ENCODE measurements around the gene IL22RA2.

The IL22RA2 gene

DNA sequence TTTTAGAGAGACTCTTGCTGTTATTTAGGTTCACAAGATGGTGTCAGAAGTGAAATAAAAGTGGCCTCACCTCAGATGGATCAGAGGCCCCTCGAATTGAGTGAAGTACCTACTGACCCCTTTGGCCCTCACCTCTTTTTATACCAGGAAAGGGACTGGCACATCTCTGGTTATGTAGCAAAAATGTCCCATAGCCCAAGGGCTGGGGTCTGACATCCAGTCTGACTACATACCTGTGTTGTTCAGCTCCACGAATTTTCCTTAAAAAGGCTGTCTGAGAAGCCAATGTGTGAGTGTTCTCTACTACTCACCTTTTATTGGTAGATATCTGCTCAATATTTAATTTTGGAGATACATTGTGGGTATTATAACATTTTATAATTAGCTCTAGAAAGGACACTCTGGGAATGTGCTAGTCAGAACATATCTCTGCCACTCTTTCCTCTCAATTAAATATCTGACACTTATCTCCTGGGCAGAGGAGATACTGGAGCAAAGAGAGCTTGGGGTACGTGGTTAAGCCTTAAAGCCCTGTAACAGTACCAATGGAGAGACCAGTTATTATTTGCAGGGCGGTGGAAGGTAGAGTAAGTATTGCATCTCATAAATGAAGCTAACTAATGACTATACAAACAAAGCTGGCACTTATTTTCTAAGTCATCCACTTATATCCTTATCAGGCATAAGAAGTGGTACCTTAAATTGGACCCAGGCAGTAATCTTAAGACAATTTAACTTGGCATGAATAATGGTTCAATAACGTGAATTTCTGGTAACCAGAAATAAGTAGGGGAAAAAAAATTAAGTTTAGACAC, 20.0 kb upstream of the IL22RA2 start:
- DNase-seq = no peak

DNA sequence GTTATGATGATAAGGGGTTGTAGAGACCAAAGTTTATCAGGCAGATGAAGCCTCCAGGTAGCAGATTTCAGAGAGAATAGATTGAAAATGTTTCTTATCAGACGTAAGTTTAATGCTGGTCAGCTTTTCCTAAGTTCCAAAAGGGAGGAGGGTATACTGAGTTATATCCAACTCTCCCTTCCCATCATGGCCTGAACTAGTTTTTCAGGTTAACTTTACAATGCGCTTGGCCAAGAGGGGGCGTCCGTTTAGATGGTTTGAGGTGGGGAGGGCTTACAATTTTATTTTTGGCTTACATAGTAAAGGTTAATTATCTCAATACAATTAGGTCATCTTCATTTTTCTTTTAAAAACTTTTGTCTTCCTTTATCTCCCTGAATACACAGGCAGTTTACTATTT, 19.4 kb upstream of the IL22RA2 start:
- no peak for DNase-seq

DNA sequence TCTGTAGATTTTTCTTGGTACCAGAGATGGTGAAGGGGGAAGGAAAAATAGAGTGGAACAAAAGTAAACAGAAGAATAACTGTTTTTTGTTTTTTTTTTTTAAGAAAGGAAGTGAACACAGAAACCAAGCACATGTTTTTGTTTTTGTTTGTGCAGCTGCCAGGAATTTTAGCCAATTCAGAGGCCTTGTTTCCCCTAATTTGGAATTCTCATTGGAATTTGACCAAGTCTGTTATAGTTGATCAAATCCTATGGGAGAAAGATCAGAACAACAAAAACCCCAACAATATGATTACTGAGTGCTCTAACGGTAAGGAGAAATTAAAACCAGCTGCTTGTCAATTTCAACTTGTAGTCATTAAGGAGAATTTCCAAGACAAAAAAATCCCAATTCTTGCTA, 18.2 kb upstream of the IL22RA2 start:
- no peak for DNase-seq

DNA sequence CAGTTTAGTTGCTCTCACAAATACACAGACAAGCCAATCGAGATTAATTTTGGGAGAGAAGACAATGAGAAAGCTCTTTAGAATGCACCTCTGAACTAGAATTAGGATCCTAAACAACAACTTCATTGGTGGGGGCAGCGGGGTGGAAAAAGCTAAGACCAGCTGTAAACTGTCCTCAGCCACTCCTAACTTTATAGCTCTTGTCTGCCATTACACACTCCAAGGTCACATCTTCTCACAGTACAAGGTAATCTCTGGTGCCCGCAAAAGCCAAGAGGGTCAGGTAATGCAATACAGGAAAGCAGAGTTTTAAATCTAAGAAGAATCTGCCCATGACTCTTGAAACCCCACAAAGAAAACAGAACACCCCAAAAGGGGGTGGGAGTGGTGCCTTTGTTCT, 17.8 kb upstream of the IL22RA2 start:
- DNase-seq = no peak

DNA sequence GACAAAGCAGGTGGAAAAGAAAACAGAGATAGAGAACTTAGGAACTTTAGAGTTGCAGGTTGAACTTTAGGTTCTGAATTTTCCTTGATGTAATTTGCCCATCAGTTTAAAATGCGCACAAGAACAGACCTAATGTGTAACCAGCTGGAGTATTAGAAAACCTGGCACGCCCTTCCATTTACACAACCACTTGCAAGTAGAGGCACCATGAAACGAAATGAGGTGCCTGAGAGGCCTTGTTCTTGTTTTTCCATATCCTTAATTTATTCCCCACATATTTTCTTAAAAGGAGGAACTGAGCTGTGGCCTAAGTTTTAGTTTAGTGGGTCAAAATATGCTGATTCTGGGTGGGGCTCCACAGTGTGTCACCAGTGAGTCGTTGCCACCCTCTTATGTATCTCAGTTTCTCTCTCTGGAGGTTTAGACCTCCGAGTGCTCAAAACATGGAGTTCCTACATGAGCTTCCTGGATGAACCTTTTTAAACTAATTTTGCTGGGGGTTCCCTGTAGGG, 17.2 kb upstream of the IL22RA2 start:
- no peak for DNase-seq

DNA sequence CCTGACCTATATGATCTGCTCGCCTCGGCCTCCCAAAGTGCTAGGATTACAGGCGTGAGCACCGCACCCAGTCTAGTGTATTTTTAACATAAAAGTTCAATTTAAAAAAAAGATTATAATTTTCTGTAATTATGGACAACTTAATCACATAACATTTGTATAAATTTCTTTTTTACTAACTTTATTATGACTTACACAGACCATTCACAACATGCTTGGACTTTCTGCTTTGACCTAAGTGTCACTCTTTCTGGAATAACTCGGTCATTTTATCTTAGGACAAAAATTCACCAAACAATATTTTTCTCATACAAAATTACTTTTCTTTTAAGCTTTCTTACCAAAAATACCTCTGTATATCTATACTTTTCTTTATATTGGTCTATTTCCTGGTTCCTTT, 15.4 kb upstream of the IL22RA2 start:
- no peak for DNase-seq

DNA sequence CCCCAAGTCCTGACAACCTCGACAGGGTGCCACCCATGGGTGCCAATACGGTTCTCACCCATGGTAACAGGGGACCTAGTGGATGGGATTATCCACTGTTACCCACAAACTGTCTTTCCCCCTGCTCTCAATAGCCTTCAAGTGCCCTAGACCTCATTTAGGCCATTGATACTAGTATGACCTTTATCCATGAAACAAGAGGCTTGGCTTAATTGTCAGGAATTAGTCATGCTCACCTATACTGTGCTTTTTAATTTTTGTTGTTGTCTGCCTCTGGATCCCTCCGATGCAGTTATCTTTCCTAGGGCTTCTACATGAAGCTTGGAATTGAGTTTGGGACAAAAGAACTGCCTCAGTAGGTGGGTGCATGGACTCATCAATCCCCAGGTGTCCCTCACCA, 11.8 kb upstream of the IL22RA2 start:
- DNase-seq = no peak

DNA sequence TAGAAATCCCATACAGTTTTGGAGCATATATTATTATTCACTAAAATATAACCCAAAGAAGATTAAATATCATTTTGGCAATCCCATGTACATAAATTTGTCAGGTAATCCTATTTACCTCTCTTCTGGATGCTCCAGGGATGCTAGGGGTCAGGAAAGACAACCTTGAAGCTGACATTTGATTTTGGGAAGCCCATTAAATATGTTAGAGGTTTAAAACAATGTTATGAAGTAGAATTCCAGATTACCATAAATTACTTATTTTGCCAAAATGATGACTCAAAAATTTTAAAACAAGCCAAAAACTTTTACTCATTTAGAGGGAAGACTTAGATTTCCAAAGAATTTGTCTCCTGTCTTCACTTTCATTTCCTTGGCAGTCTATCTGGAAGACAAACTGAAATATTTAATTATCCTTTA, 9.2 kb upstream of the IL22RA2 start:
- DNase-seq = no peak

DNA sequence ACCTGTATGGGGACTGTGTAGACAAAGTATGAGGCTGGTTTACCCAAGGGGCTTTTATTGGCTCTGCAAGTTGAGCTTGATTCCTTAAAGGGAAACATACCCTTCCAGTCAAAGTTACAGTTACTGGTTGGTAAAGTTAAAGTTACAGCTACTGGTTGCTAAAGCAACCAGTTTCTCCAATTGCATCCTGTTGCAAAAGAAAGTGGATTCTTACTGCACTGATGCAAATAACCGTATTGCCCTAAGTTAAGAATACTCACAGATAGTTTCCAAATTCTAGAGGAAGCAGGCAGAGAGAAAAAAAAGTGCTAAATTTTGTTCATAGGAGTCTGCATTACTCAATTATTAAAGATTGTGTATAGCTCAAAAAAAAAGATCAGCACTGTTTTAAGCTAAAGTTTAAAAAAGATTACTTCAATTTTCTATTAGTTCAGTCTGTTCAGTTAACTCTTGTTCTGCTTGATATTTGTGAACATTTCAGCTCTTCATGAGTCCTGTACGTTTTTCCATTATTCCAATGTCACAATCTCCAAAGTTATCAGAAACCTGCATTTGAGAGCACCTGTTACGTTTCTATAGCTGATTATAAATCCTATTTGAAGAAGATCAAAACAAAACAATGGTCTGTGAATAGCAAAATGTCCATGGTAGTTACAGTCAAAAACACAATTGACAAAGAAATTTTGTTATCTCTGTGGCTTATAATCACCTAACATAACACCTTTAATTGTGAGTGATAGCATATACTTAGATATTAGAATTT, 8.6 kb upstream of the IL22RA2 start:
- no peak for DNase-seq

DNA sequence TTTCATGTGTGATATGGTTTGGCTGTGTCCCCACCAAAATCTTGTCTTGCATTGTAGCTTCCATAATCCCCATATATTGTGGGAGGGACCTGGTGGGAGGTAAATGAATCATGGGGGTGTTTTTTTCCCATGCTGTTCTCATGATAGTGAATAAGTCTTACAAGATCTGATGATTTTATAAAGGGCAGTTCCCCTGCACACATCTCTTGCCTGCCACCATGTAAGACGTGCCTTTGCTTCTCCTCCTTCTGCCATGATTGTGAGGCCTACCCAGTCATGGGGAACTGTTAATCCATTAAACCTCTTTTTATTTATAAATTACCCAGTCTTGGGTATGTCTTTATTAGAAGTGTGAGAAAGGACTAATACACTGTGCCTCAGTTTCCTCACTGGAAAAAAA, 4.2 kb upstream of the IL22RA2 start:
- no peak for DNase-seq

DNA sequence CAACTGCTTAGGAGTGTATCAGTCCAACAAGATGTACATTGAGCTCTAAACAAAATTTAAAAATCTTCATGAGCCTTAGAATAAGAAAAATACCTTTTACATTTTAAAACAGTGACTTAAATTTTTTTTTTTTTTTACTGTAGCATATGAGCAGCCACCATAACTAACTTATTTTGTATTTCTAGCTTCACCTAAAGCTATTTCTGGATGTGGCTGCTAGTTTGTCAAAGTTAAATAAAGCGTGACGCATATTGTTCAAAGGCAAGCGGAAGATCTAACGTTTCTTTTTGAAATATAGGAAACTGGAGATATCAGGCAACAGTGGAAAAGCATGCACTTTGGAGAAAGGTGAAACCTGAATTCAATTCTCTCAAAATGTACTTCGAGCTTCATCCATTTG, 3.3 kb upstream of the IL22RA2 start:
- no peak for DNase-seq

DNA sequence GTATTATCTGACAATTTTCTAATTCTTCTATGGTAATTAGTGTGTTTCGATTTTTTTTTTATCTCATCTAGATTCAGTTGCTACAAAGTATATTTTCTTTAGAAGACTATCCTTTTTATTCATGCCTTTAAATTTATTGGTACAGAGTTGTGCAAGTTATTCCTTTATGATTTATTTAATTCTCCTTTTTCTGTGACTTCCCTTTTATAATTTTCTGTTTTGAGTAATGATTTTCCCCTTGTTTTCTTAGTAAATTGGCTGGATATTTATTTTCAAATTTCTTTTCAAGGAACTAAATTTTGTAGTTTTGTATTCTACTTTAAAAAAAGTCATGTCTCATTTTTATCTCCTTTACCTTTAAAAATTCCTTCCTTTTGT, 2.4 kb upstream of the IL22RA2 start:
- DNase-seq = no peak

DNA sequence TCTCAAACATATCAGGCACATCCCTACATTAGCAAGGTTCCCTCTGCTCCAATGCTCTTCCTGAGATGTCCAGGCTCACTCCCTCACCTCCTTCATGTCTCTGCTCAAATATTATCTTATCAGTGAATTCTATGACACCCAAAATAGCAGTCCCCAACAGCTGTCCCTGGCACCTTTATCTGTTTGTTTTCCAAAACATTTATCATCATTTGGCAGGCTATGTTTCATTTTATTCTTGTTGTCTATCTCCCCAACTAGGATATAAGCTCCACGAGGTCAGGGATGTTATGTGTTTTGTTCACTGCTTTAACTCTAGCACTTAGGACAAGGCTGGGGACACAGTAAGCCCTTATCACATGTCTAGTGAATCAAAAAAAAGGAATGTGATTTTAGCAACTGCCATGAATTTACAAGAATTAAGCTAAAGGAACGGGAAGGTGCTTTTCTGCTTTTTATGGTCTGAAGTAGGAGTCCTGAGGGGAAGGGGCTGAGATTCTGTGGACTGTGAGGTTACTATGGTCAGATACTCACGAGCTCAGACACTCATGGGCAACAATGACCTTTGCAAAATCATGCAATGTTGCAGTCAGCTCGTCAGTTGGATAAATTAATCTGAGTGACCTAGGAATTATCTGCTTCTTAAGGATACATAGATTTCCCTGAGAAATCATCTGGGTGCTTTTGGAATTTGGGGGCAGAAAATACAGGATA, 1.9 kb upstream of the IL22RA2 start:
- DNase-seq = no peak

DNA sequence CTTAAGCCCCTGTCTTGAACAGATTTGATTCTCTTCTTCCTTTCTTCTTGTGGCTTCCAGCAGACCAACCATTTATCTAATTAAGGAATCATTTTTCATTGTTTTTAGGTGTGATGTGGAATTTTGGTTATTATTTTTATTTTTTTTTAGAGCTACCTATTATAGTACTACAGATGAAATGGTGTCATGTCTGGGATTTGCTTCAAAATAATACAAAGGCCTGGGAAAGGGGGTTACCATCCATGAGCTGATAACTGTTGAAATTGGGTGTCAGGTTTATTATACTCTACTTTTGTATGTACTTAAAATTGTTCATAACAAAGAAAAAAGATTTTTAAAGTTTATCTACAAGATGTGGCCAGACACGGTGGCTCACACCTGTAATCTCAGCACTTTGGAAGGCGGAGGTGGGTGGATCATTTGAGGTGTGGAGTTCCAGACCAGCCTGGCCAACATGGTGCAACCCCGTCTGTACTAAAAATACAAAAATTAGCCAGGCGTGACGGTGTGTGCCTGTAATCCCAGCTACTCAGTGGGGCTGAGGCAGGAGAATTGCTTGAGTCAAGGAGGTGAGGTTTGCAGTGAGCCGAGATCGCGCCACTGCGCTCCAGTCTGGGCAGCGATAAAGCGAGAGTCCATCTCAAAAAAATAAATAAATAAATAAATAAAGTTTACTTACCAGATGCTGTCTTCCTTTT, 561 bp downstream of the IL22RA2 start:
- DNase-seq = no peak

DNA sequence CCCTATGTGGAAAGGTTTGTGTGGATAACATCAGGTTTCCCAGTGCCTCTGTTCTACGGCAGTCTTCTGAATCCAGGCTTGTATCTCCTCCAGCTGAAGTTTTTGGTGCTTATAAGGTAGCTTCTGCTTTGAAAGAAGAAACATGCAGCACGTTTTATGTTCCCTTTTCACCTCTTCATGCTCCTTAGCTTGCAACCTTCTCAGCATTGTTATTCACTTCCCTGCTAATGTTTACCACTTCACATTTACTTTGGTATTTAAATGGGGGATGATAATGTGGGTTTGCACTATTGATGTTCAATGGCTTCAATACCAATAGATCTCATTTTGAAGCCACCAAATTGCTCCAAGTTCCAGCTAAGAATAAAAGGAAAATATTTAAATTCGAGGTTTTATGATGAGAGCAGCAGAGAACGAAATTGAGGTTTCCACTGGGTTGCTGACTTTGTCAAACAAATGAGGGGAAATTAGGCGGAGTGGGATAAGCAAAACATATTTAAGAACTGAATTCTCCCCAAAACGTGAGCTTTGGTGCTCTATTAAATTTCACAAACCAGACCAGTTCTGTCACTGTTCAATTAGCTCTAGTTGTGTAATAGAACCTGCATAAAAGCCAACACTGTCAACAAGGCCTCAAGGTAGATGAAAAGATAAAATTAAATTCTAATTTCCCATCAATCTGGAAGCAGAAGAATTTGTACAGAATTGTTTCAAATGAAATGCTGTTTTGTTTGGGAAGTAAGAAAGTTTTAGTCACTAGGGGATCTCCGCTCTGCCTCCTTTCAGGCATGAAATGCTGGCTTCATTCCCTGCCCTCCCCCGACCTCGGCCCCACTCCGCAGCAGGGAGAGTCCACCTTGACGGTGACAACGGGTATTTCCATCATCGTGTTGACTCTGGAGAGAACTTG, 1.4 kb downstream of the IL22RA2 start:
- DNase-seq = no peak

DNA sequence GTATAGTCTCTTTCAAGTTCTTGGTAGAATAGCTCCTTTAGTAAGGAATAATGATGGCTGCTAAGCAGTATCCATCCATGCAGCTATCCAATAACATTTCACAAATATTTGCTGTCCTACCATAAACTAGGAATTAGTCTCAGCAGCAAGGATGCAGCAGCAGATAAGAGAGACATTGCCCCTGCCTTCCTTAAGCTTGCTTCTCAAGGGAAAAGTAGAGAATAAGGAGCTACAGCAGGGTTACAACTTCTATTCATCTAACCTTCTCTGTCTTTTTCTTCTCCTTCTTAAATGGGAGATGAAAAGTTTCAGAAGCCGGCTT, 2.4 kb downstream of the IL22RA2 start:
- no peak for DNase-seq

DNA sequence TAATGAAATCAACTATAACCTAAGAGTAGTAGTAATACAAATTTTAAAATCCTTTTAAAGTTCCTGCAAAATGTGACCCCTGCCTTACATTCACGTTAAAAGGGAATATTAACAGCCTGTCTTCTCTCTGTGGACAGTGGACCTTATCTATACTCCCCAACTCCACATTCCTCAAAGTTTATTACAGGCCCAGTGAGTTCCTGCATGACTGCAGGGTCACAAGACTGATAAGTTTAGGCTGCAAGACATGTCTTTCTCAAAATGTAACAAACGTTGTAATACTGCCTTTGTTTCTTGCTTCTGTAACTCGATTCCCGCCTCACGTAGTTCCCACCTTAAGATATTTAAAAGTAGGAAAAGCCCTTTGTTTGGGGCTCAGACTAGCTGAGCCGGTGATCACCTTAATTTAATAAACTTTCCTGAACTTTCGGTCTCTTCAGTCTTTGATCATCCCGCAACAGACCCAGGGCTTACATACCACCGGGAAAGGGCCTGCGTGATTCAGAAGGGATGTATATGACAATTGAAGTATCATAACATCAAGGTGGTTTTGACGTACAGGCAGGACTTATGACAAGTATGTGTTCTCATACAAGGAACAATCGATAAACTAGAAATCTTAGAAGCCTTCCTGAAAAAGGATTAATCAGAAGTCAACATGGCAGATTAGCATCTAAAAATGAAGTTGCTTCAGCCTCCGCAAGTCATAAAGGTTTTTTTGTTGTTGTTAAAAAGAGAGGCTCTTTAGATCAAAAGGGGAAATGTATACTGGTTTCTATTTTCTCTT, 3.0 kb downstream of the IL22RA2 start:
- no peak for DNase-seq

DNA sequence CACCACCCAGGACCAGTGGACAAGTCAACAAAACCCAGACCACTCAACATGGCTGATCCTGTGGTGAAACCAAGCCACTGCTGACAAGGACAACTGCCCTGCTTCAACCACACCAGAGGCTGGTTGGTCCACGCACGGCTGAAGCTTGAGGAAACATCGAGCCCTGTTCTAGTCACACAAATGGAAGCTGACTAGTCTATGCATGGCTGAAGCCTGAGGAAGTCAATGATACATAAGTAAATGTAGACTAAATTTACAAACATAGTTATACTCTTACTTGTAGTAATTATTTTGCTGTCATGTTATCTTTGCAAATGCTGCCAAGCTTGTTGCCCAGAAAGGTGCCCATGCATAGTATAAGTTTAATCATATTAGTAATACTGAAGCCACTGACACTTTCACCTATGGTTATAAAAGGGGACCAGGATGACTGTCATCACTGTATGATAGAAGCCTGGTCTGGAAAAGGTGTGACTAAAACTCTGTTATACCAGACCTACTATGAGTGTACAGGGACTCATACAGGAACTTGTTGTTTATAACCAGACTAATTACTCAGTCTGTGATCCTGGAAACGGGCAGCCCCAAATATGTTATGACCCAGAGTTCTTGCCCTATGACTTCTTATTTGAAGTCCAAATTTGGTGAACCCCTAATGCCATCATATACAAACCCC, 5.6 kb downstream of the IL22RA2 start:
- DNase-seq = no peak

DNA sequence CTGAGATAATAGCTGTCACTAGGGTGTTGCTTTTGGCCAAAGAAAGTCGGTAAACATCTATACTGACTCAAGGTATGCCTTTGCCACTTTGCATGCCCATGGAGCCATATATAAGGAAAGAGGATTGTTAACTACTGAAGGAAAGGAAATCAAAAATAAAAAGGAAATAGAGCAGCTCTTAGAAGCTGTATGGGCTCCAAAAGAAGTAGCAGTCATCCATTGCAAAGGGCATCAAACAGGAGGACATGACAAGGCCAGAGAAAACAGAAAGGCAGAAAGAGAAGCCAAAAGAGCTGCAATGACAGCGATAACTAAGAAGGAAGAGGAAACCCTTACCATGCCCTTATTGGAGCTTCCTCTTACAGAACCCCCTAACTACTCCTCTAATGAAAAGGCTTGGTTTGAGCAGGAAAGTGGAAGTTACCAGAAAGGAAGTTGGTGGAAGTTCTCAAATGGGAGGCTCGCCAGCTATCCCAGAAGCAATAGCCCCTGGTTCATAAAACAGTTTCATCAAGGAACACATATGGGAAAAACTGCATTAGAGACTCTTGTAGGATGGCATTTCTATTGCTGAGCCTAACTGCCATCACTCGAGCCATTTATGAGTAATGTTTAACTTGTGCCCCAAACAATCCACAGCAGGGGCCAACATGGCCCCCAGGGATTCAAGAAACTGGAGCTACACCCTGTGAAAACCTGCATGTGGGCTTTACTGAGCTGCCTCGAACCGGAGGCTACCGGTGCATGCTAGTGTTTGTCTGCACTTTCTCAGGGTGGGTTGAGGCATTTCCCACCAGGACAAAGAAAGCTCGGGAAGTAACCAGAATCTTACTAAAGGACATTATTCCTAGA, 7.0 kb downstream of the IL22RA2 start:
- DNase-seq = no peak
